GM12892 (cell line): ENCODE data around the gene ACSM4. TPM values are rescaled to one million over a fixed set of nuclear protein-coding genes. Genes with fewer than 3 reads are reported as not detected.
"Not testable (repeated sequence)": the region's sequence is repeated elsewhere in the genome, so short reads cannot be mapped to it uniquely, and the experiment has no call there.

Experiments used
- DNase-seq: peaks from one replicate; pipeline ENCODE4 v3.0.0; 2011; ENCODE audit not compliant: insufficient read length
- FAIRE-seq: peaks from 2 replicates; lab custom pipeline; 2011; peaks lifted over from hg19 to GRCh38; lab: Jason Lieb, UNC
- POLR2A ChIP-seq: IDR thresholded peaks from 2 replicates; pipeline ENCODE4 v1.6.1; 2011; ENCODE audit warnings: low read depth, low read length, control low read depth
- POLR2AphosphoS5 ChIP-seq: IDR thresholded peaks from 2 replicates; pipeline ENCODE4 v1.6.1; 2011; ENCODE audit warnings: low read depth, low read length, control low read depth
- TAF1 ChIP-seq: IDR thresholded peaks from 2 replicates; pipeline ENCODE4 v1.6.1; 2011; ENCODE audit warnings: low read depth, mild to moderate bottlenecking, control low read depth, low read length, borderline replicate concordance
- polyA plus RNA-seq: library from polyadenylated mRNA; unstranded; fragments of >200 nt; gene quantifications from one replicate; pipeline ENCODE4 v1.2.1, GENCODE V29; 2012; ENCODE audit warnings: missing spikeins, inconsistent platforms; ENCODE audit not compliant: missing spikeins

Gene ACSM4
- polyA plus RNA-seq, result not detected

GRCh38 chr12:7303772-7304171, at the start of gene ACSM4:
Gene ACSM4 (plus strand): TSS chr12:7304072. CDS start chr12:7304332, 260 bp downstream.
- DNase-seq, result no peak
- TF ChIP-seq TAF1 (no peak), POLR2AphosphoS5 (no peak), POLR2A (no peak)
- FAIRE-seq, result no peak

GRCh38 chr12:7259060-7259459, 44.8 kb upstream of the ACSM4 start:
- FAIRE-seq (no peak), DNase-seq (no peak)
- TF ChIP-seq POLR2A, result no peak
- no peak for TF ChIP-seq POLR2AphosphoS5
- no peak for TF ChIP-seq TAF1

GRCh38 chr12:7264538-7264937, 39.3 kb upstream of the ACSM4 start:
- DNase-seq, result no peak
- no peak for TF ChIP-seq TAF1
- no peak for TF ChIP-seq POLR2A
- TF ChIP-seq POLR2AphosphoS5, result no peak
- no peak for FAIRE-seq

GRCh38 chr12:7265251-7265650, 38.6 kb upstream of the ACSM4 start:
- TF ChIP-seq POLR2A (no peak), POLR2AphosphoS5 (no peak), TAF1 (no peak)
- FAIRE-seq (no peak), DNase-seq (no peak)

- TF ChIP-seq POLR2A (no peak), POLR2AphosphoS5 (no peak), TAF1 (no peak)
- DNase-seq (no peak), FAIRE-seq (no peak)
These were observed 34.6 kb upstream of the ACSM4 start for GRCh38 chr12:7269273-7269672.

- DNase-seq, result no peak
- FAIRE-seq, result no peak
- TF ChIP-seq TAF1, result no peak
- TF ChIP-seq POLR2AphosphoS5, result no peak
- TF ChIP-seq POLR2A, result no peak
These were observed 31.9 kb upstream of the ACSM4 start for GRCh38 chr12:7271893-7272514.

GRCh38 chr12:7275482-7275881, 28.4 kb upstream of the ACSM4 start:
- FAIRE-seq, DNase-seq: not testable (repeated sequence)

- TF ChIP-seq TAF1, result no peak
- TF ChIP-seq POLR2A, result no peak
- TF ChIP-seq POLR2AphosphoS5, result no peak
- FAIRE-seq (no peak), DNase-seq (peak; percentile 3)
These were observed 21.0 kb upstream of the ACSM4 start for GRCh38 chr12:7282844-7283243.

GRCh38 chr12:7289743-7290142, 14.1 kb upstream of the ACSM4 start:
- DNase-seq (no peak), FAIRE-seq (no peak)
- no peak for TF ChIP-seq POLR2AphosphoS5
- TF ChIP-seq POLR2A, result no peak
- TF ChIP-seq TAF1, result no peak

GRCh38 chr12:7290588-7290987, 13.3 kb upstream of the ACSM4 start:
- FAIRE-seq, DNase-seq: not testable (repeated sequence)

GRCh38 chr12:7292300-7292699, 11.6 kb upstream of the ACSM4 start:
- FAIRE-seq, result no peak
- TF ChIP-seq POLR2A (no peak), POLR2AphosphoS5 (no peak), TAF1 (no peak)
- DNase-seq, result no peak

GRCh38 chr12:7293670-7294069, 10.2 kb upstream of the ACSM4 start:
- DNase-seq (no peak), FAIRE-seq (no peak)
- TF ChIP-seq POLR2AphosphoS5, result no peak
- TF ChIP-seq TAF1, result no peak
- TF ChIP-seq POLR2A, result no peak

GRCh38 chr12:7295529-7295928, 8.3 kb upstream of the ACSM4 start:
- DNase-seq (no peak), FAIRE-seq (no peak)
- TF ChIP-seq POLR2A, result no peak
- no peak for TF ChIP-seq POLR2AphosphoS5
- no peak for TF ChIP-seq TAF1
